HepG2 (cell line): Measurements from ENCODE around the gene ZBTB7A. TPM values are rescaled to one million over a fixed set of nuclear protein-coding genes. Genes with fewer than 3 reads are reported as not detected.

Experiments
- EP300 ChIP-seq, 3 experiments: sonication (generic) in 1 of 3; formaldehyde crosslinking in 1 of 3; IDR thresholded peaks; 2 replicates each; pipeline versions ENCODE4 v1.5.1 to v1.6.1; 2011 to 2020; ENCODE audit warnings: low read depth in 2 of 3, low read length in 2 of 3, borderline replicate concordance in 1 of 3, improper control_type of control experiment in 1 of 3, mild to moderate bottlenecking in 1 of 3, missing genetic modification reagents in 1 of 3, moderate library complexity in 1 of 3
- FOXA1 ChIP-seq, 2 experiments: fragments of 450-650 bp in 1 of 2; sonication (generic) in 1 of 2; formaldehyde crosslinking in 1 of 2; IDR thresholded peaks; 2 replicates each; pipeline versions ENCODE4 v1.4.0 to v1.6.1; 2016 to 2020; ENCODE audit warnings: missing genetic modification reagents in 1 of 2
- GLMP ChIP-seq: sonication (generic); formaldehyde crosslinking; IDR thresholded peaks from 2 replicates; pipeline ENCODE4 v1.9.0; 2021; ENCODE audit warnings: missing genetic modification reagents, mild to moderate bottlenecking, borderline replicate concordance
- IKZF5 ChIP-seq: IDR thresholded peaks from 2 replicates; pipeline ENCODE4 v1.6.1; 2018; ENCODE audit warnings: missing genetic modification reagents, mild to moderate bottlenecking, missing compliant biosample characterization
- JDP2 ChIP-seq: sonication (generic); formaldehyde crosslinking; IDR thresholded peaks from 2 replicates; pipeline ENCODE4 v1.8.1; 2022; ENCODE audit warnings: missing genetic modification reagents, borderline replicate concordance
- MBNL3 ChIP-seq: fragments of 250-450 bp; sonication (Bioruptor Pico); conservative IDR thresholded peaks from 2 replicates; pipeline ENCODE4 v1.8.0; 2022; ENCODE audit warnings: mild to moderate bottlenecking, inconsistent platforms
- RARG ChIP-seq: sonication (generic); formaldehyde crosslinking; IDR thresholded peaks from 2 replicates; pipeline ENCODE4 v1.4.0; 2020; ENCODE audit warnings: low read depth, mild to moderate bottlenecking, missing genetic modification reagents
- RBM22 ChIP-seq: fragments of 200-400 bp; formaldehyde crosslinking; optimal IDR thresholded peaks from 2 replicates; pipeline ENCODE3; 2017; ENCODE audit warnings: mild to moderate bottlenecking, low read length, moderate library complexity
- ZFP62 ChIP-seq: sonication (generic); formaldehyde crosslinking; IDR thresholded peaks from 2 replicates; pipeline ENCODE4 v1.4.0; 2020; ENCODE audit warnings: missing genetic modification reagents
- ZNF264 ChIP-seq: sonication (generic); formaldehyde crosslinking; IDR thresholded peaks from 2 replicates; pipeline ENCODE4 v1.4.0; 2020; ENCODE audit warnings: missing genetic modification reagents
- ZNF333 ChIP-seq: sonication (generic); formaldehyde crosslinking; IDR thresholded peaks from 2 replicates; pipeline ENCODE4 v1.4.0; 2020; ENCODE audit warnings: mild to moderate bottlenecking, missing genetic modification reagents, borderline replicate concordance
- ZNF451 ChIP-seq: sonication (generic); formaldehyde crosslinking; IDR thresholded peaks from 2 replicates; pipeline ENCODE4 v1.5.0; 2020; ENCODE audit warnings: mild to moderate bottlenecking, missing genetic modification reagents
- ZNF678 ChIP-seq: sonication (generic); formaldehyde crosslinking; IDR thresholded peaks from 2 replicates; pipeline ENCODE4 v1.4.0; 2020; ENCODE audit warnings: mild to moderate bottlenecking, missing genetic modification reagents
- ZNF83 ChIP-seq: sonication (generic); formaldehyde crosslinking; IDR thresholded peaks from 2 replicates; pipeline ENCODE4 v1.4.0; 2020; ENCODE audit warnings: missing genetic modification reagents, mild to moderate bottlenecking, borderline replicate concordance
- polyA plus RNA-seq, 8 experiments: library from polyadenylated mRNA; depleted of rRNA in 3 of 8; stranded (reverse) in 7 of 8; unstranded in 1 of 8; fragments of >200 nt; fragmentation: Illumina TruSeq in 4 of 8; extraction: Trizol in 4 of 8; gene quantifications; 2 replicates each; pipeline versions ENCODE4 v1.2.1 to v1.2.3, GENCODE V29; 2011 to 2016; ENCODE audit warnings: low read depth in 4 of 8, missing spikeins in 1 of 8, mixed read lengths in 1 of 8; ENCODE audit not compliant: insufficient read depth in 1 of 8
- total RNA-seq, 5 experiments: library from RNA; depleted of rRNA; stranded (reverse); fragments of >200 nt; fragmentation: Illumina TruSeq; extraction: Trizol; gene quantifications; 2 replicates each; pipeline ENCODE4 v1.2.3, GENCODE V29; 2016; ENCODE audit warnings: low read depth in 1 of 5
- TF ChIP-seq, protein P1 (sequence below): sonication (generic); formaldehyde crosslinking; IDR thresholded peaks from 2 replicates; pipeline ENCODE4 v1.5.0; 2020; ENCODE audit warnings: mild to moderate bottlenecking, missing genetic modification reagents, moderate library complexity
- TF ChIP-seq, protein P2 (sequence below): sonication (generic); formaldehyde crosslinking; IDR thresholded peaks from 2 replicates; pipeline ENCODE4 v1.4.0; 2020; ENCODE audit warnings: low read depth, missing genetic modification reagents
- TF ChIP-seq, protein P3 (sequence below), 2 experiments: sonication (generic) in 1 of 2; formaldehyde crosslinking in 1 of 2; IDR thresholded peaks; 2 replicates each; pipeline versions ENCODE4 v1.4.0 to v1.6.1; 2018 to 2020; ENCODE audit warnings: missing genetic modification reagents in 2 of 2, borderline replicate concordance in 1 of 2, low read depth in 1 of 2, mild to moderate bottlenecking in 1 of 2, missing biosample characterization in 1 of 2

Gene ZBTB7A
- total and polyA plus RNA-seq, 2 of the 13 experiments (the other 11 are each of a cell fraction or from before 2014, with no cell fraction given) = 3.6 to 4.0 TPM

GRCh38 chr19:4052114-4052992, 14.3 kb downstream of the ZBTB7A start (continued):
- TF ChIP-seq ZNF333 (CRISPR knock-in tag) = no peak
- TF ChIP-seq ZNF83 (CRISPR knock-in tag) = no peak
- no peak for TF ChIP-seq MBNL3 (CRISPR knock-in tag)
- TF ChIP-seq ZNF264 (CRISPR knock-in tag) = peak; percentile 93
- TF ChIP-seq, protein P1, sequence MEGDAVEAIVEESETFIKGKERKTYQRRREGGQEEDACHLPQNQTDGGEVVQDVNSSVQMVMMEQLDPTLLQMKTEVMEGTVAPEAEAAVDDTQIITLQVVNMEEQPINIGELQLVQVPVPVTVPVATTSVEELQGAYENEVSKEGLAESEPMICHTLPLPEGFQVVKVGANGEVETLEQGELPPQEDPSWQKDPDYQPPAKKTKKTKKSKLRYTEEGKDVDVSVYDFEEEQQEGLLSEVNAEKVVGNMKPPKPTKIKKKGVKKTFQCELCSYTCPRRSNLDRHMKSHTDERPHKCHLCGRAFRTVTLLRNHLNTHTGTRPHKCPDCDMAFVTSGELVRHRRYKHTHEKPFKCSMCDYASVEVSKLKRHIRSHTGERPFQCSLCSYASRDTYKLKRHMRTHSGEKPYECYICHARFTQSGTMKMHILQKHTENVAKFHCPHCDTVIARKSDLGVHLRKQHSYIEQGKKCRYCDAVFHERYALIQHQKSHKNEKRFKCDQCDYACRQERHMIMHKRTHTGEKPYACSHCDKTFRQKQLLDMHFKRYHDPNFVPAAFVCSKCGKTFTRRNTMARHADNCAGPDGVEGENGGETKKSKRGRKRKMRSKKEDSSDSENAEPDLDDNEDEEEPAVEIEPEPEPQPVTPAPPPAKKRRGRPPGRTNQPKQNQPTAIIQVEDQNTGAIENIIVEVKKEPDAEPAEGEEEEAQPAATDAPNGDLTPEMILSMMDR = no peak; the same call in none of the 2 replicates
- TF ChIP-seq ZNF678 (CRISPR knock-in tag) = no peak
- TF ChIP-seq GLMP (CRISPR knock-in tag) = no peak
- TF ChIP-seq, protein P2, sequence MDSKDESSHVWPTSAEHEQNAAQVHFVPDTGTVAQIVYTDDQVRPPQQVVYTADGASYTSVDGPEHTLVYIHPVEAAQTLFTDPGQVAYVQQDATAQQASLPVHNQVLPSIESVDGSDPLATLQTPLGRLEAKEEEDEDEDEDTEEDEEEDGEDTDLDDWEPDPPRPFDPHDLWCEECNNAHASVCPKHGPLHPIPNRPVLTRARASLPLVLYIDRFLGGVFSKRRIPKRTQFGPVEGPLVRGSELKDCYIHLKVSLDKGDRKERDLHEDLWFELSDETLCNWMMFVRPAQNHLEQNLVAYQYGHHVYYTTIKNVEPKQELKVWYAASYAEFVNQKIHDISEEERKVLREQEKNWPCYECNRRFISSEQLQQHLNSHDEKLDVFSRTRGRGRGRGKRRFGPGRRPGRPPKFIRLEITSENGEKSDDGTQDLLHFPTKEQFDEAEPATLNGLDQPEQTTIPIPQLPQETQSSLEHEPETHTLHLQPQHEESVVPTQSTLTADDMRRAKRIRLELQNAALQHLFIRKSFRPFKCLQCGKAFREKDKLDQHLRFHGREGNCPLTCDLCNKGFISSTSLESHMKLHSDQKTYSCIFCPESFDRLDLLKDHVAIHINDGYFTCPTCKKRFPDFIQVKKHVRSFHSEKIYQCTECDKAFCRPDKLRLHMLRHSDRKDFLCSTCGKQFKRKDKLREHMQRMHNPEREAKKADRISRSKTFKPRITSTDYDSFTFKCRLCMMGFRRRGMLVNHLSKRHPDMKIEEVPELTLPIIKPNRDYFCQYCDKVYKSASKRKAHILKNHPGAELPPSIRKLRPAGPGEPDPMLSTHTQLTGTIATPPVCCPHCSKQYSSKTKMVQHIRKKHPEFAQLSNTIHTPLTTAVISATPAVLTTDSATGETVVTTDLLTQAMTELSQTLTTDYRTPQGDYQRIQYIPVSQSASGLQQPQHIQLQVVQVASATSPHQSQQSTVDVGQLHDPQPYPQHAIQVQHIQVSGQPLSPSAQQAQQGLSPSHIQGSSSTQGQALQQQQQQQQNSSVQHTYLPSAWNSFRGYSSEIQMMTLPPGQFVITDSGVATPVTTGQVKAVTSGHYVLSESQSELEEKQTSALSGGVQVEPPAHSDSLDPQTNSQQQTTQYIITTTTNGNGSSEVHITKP (CRISPR knock-in tag) = no peak
- TF ChIP-seq RARG (CRISPR knock-in tag) = no peak
- TF ChIP-seq JDP2 (CRISPR knock-in tag) = no peak
- peak; percentile 76 to 84; a peak in 3 of 4 replicates for TF ChIP-seq EP300 (IDR thresholded peaks at IDR 0.05; ENCODE audit: low read depth in 2 of 2, low read length in 2 of 2)
- TF ChIP-seq EP300 (CRISPR knock-in tag; IDR thresholded peaks at IDR 0.05; ENCODE audit: borderline replicate concordance) = peak; percentile 70; the same call in 1 of the 2 replicates
- no peak for TF ChIP-seq ZFP62 (CRISPR knock-in tag)
- TF ChIP-seq ZNF451 = no peak
- TF ChIP-seq IKZF5 (CRISPR knock-in tag) = peak; percentile 83; the same call in 1 of the 2 replicates
- TF ChIP-seq, protein P3, sequence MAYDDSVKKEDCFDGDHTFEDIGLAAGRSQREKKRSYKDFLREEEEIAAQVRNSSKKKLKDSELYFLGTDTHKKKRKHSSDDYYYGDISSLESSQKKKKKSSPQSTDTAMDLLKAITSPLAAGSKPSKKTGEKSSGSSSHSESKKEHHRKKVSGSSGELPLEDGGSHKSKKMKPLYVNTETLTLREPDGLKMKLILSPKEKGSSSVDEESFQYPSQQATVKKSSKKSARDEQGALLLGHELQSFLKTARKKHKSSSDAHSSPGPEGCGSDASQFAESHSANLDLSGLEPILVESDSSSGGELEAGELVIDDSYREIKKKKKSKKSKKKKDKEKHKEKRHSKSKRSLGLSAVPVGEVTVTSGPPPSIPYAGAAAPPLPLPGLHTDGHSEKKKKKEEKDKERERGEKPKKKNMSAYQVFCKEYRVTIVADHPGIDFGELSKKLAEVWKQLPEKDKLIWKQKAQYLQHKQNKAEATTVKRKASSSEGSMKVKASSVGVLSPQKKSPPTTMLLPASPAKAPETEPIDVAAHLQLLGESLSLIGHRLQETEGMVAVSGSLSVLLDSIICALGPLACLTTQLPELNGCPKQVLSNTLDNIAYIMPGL (CRISPR knock-in tag; IDR thresholded peaks at IDR 0.05; ENCODE audit: borderline replicate concordance in 1 of 2, low read depth in 1 of 2) = peak; percentile 45 to 88; a peak in 3 of 4 replicates
- peak; percentile 35 for TF ChIP-seq RBM22
- TF ChIP-seq FOXA1 (IDR thresholded peaks at IDR 0.05) = no peak
- TF ChIP-seq FOXA1 (CRISPR knock-in tag; IDR thresholded peaks at IDR 0.05) = peak; percentile 34
